Measurements from ENCODE around the gene FOLR2.

- TF ChIP-seq, protein P1, sequence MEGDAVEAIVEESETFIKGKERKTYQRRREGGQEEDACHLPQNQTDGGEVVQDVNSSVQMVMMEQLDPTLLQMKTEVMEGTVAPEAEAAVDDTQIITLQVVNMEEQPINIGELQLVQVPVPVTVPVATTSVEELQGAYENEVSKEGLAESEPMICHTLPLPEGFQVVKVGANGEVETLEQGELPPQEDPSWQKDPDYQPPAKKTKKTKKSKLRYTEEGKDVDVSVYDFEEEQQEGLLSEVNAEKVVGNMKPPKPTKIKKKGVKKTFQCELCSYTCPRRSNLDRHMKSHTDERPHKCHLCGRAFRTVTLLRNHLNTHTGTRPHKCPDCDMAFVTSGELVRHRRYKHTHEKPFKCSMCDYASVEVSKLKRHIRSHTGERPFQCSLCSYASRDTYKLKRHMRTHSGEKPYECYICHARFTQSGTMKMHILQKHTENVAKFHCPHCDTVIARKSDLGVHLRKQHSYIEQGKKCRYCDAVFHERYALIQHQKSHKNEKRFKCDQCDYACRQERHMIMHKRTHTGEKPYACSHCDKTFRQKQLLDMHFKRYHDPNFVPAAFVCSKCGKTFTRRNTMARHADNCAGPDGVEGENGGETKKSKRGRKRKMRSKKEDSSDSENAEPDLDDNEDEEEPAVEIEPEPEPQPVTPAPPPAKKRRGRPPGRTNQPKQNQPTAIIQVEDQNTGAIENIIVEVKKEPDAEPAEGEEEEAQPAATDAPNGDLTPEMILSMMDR (IDR thresholded peaks at IDR 0.05 in 4 of 5, conservative IDR thresholded peaks at IDR 0.05 in 1 of 5): no peak
- no peak for TF ChIP-seq POLR2A (IDR thresholded peaks at IDR 0.05)
Measured at GRCh38 chr11:72267956-72268617, 51.5 kb downstream of the FOLR2 start.

Measured in gastrocnemius medialis (tissue), 4 donors.